Panc1 (cell line): ENCODE data around the gene KCNE5.

ENCODE experiments used
- POLR2AphosphoS5 ChIP-seq: IDR thresholded peaks from 2 replicates; pipeline ENCODE4 v1.6.1; 2012; ENCODE audit warnings: mild to moderate bottlenecking, low read depth, low read length, moderate library complexity
- TF ChIP-seq, protein P1 (sequence below): fragments of 450-650 bp; IDR thresholded peaks from 2 replicates; pipeline ENCODE4 v1.5.1; 2017; ENCODE audit warnings: mild to moderate bottlenecking

DNA sequence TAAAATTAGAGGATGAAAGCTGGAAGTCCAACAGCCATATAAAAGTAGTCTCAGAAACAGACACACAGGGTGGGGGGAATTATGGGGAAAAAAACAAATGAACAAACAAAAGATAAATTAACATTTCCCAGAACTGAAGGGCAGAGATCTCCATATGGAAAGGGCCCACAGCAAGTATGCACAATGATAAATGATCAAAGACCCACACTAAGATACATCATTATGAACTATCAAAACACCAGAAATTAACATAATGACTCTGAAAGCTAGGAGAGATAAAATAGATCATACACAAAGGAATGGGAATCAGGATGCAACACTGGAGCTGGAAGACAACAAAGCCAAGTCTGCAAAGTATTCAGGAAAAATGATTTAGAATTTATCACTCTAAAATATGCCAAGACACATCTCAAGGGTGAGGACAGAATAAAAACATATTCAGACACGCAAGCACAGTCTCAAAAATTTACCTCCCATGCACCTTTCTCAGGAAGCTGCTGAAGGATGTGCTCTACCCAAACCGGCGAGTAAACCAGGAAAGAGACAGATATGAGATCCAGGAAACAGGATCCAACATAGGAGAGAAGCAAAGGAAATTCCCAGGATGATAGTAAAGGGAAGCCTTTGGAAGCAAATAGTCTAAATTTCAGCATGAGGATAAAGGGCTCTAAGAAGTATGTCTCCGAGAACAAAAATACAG is 30.7 kb upstream of the KCNE5 start:
- TF ChIP-seq, protein P1, sequence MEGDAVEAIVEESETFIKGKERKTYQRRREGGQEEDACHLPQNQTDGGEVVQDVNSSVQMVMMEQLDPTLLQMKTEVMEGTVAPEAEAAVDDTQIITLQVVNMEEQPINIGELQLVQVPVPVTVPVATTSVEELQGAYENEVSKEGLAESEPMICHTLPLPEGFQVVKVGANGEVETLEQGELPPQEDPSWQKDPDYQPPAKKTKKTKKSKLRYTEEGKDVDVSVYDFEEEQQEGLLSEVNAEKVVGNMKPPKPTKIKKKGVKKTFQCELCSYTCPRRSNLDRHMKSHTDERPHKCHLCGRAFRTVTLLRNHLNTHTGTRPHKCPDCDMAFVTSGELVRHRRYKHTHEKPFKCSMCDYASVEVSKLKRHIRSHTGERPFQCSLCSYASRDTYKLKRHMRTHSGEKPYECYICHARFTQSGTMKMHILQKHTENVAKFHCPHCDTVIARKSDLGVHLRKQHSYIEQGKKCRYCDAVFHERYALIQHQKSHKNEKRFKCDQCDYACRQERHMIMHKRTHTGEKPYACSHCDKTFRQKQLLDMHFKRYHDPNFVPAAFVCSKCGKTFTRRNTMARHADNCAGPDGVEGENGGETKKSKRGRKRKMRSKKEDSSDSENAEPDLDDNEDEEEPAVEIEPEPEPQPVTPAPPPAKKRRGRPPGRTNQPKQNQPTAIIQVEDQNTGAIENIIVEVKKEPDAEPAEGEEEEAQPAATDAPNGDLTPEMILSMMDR: no peak
- TF ChIP-seq POLR2AphosphoS5: no peak
